Inflammatory macrophage treated with lipopolysaccharide for 4 hours (primary cell): Measurements from ENCODE around the gene TBC1D14.
A peak's percentile ranks its signal among the peaks of the same experiment; 100 is the strongest.
"Not testable (repeated sequence)": the region's sequence is repeated elsewhere in the genome, so short reads cannot be mapped to it uniquely, and the experiment has no call there.

Experiments used
- DNase-seq: peaks from one replicate; pipeline ENCODE4 v3.0.0-alpha.2; 2020

Gene TBC1D14

DNA sequence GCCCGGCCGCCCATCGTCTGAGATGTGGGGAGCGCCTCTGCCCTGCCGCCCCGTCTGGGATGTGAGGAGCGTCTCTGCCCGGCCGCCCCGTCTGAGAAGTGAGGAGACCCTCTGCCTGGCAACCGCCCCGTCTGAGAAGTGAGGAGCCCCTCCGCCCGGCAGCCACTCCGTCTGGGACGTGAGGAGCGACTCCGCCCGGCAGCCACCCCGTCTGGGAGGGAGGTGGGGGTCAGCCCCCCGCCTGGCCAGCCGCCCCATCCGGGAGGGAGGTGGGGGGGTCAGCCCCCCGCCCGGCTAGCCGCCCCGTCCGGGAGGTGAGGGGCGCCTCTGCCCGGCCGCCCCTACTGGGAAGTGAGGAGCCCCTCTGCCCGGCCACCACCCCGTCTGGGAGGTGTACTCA lies 68.2 kb downstream of the TBC1D14 start:
- not testable (repeated sequence) for DNase-seq

DNA sequence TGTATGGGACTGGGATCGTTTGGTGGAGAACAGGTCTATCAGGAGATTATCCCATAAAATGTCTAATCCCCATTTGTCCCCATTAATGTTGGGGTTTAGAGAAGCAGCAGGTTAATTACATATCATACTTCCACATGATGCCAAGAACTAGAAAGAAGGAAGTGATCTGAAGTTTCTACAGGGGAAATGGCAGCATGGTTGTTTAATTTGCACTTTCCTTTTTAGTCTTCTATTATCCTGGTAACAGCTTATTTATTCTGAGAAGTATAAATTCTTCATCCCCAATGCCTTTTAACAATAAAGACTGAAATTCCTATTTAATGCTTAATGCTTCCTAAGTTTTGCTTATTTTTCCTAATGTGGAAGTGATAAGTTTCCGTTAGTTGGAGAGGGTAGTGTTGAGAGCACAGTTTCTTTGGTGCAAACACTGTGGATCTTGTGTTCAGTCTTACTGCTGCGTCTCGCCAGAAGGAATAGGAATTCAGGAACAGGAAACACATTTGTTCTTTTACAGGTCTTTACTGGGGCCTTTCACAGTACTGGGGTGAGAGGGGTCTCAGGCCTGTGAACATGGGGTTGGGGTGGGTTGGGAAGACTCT lies 74.0 kb downstream of the TBC1D14 start:
- peak; percentile 63 for DNase-seq

DNA sequence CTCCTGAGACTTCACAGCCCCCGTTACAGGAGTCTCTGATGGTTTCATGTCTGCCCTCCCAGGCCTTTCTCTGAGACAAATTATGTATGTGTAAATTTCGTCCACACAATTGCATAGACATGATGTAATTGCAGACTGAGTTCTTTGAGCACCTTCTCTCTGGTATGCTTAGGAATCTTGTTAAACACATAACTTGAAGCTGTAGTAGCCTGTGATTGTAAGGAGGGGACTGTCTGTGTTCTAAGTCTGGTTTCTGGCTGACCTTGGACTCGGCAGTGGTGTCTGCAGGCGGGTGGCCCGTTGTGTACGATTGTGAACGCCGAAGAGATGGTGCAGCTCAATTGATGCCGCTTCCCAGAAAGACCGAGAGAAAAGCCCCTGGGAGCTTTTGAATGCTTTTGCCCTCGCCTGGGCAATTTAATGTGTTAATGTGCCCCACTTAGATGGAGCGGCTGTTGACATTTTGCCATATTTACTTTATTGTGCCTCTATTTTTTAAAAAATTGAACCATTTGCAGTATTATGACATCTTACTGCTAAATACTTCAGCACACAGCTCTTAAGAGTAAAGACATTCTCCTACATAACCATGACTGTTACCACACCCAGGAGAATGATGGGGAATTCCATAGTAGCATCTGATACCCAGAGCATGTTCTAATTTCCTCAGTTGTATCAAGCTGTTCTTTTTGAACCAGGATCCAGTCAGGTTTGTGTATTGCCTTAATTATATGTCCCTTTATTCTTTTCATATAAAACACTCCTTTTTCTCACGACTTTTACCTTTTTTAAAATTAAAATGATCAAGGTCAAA lies 75.2 kb downstream of the TBC1D14 start:
- peak; percentile 47 for DNase-seq

DNA sequence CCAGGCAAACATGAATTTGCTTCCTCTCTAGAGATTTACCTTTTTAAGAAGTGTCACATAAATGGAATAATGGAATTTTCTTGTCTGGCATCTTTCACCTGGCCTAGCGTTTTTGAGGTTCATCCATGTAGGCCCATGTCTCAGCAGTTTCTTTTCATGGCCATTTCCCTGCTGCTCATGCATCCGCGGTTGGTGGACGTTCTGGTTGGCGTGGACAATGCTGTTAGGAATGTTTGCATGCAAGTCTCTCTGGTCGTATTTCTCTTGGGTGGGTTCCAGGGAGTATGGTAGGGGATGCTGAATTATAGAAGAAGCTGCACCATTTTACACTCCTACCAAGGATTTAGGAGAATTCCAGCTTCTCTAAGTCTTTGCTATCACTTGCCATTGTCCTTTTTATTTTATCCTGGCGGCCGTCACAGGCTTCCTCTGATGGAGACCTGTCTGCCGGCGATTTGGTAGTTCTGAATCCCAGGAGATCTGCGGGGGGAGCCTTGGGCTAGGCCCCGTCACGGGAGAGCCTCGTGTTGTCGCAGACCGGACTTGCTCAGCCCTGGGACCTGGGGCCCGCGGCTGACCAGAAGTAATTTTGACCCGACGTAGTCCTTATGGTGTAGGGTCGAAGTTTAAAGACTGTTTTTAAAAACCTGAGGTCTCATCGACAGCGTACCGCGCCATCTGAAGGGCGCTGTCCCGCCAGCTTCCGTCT lies 76.6 kb downstream of the TBC1D14 start:
- no peak for DNase-seq

DNA sequence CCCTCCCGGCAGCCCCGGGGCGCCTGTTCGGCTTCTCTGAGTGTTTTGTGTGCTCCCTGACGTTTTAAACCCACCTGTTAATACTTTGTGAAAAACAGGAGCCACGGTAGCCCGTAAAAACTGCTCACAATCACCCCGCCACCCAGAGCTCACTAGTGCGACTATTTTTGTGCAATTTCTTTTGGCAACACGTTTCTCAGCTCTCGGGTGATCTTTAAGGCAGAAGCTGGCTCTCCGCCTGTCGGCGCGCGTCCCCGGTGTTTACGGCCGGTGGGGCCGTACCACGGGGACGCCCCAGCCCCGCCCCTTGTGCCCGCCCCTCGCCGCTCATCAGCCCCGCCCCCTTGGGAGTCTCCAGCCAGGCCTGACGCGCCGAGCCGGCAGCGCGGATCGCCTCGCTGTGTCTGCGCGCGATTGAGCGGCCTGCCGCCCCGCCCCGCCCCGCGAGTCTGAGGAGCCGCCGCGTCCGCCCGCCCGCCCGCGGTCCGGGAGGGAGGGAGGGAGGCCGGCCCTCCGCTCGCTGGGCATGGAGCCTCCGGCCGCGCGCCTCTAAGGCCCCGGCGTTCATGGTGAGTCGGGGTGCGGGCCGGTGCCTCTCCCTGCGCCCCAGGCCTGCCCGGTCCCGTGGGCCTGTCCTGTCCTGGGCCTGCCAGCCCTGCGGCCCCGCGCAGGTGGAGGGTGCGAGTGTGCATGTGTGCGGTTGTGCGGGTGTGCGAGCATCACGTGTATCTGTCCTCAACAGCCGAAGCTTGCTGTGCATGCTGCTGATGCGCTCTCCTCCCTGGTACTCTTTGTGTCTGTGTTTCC lies 77.4 kb downstream of the TBC1D14 start:
- peak; percentile 94 for DNase-seq

DNA sequence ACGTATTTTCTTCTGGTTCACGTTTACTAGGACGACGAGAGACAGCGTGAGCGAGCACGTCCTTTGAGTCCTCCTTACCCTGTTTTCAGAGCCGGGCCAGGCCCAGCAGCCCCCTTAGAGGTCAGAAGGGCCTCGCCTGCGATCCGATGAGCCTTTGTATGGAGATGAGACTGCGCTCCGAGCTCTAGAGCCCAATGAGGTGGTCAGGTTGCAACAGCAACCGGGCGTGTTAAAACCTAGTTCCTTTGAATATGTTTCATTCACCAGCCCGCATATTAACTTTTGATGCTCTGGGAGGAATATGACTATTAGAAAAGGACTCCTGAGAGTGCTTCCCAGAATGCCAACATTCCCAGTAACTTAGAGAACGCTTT lies 77.9 kb downstream of the TBC1D14 start:
- DNase-seq: peak; percentile 33

DNA sequence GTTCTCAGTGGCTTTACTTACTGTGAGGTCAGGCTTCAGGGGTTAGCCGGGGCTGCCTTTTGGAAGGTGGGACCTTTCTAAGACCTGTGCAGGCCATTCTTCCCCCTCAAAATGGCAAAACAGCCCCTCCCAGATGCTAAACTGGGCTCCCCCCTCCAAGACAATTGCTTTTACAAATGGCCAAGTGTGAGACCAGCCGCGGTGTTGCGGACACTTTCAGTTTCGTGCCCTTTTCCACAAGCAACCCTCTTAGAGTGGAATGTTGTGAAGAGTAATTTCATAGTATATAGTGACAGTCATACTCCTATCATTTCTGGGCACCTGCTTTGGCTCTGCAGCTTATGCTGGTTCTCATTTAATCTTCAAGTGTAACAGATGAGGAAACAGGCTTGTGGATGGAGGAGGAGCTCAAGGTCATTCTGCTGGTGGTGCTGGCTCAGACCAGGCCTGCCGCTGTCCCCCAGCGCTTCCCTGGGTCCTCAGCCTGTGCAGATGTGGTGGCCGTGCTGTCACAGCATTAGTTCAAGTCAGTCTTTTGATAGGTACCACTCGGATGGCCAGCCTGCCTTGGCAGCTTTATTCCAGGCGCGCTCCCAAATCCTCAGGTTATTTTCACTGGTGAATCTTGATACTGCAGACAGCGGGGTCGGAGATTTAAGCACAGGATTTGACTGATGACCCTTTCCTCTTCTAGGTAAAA lies 78.5 kb downstream of the TBC1D14 start:
- DNase-seq: no peak

DNA sequence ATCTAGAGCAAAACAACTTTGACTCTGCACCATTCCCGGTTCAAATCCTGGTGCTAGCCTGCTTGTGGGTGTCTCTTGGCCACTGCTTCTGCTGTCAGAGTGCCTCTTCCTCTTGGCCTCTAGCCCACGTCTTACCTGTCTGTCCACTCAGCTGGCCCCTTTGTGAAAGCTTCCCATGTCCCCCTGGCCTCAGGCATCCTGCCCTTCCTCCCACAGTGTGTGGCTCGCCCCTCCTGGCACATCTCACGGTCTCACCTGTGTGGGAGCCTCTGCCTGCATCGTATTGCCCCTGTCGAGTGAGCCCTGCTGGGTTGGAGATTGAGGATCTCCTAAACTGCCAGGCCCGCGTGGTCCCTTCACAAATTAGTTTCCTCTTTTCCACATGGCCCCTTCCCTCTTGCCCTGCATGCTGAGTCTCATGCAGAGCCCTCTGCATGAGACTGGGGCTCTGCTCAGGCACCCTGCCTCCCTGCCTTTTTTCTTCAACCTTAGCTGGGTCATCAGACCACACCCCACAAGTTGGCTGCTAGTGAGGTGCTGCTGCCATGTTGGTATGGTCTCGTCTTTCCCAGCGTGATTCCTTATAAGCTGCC lies 79.8 kb downstream of the TBC1D14 start:
- DNase-seq: peak; percentile 1

DNA sequence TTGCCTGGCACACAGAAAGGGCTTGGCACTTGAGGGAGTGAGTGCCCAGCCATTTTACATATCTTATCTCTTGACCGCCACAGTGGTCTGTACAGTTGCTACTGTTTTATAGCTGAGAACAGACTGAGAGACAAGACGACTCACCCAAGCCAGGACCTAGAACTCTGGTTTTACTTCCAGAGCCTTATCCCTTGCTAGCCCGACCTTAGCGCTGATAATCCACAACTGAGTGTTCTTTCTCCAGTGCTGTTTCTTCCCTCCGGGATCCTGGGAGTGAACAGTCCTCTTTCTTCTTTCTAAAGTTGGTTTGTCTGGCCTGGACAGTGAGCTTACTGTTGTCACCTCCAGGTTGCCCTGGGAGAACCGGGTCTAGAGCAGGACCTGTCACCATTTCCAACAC lies 81.0 kb downstream of the TBC1D14 start:
- DNase-seq: no peak

DNA sequence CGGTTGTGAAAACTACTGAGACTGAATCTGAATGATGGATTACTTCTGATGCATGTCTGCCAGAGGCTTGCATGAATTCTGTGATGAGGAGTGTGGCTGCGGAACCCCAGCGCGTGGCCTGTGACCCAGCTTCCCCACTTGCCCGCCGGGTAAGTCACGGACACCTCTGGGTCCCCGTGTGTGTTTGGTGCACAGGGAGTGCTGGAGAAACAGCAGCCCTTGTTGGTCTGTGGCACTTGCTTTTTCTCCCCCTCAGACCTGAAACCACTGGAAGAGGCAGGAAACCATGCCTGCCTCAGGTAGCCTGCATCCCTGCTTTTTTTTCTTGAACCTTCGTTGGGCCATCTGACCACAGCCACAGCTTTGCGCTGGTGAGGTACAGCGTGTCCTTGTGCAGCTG lies 81.6 kb downstream of the TBC1D14 start:
- no peak for DNase-seq

DNA sequence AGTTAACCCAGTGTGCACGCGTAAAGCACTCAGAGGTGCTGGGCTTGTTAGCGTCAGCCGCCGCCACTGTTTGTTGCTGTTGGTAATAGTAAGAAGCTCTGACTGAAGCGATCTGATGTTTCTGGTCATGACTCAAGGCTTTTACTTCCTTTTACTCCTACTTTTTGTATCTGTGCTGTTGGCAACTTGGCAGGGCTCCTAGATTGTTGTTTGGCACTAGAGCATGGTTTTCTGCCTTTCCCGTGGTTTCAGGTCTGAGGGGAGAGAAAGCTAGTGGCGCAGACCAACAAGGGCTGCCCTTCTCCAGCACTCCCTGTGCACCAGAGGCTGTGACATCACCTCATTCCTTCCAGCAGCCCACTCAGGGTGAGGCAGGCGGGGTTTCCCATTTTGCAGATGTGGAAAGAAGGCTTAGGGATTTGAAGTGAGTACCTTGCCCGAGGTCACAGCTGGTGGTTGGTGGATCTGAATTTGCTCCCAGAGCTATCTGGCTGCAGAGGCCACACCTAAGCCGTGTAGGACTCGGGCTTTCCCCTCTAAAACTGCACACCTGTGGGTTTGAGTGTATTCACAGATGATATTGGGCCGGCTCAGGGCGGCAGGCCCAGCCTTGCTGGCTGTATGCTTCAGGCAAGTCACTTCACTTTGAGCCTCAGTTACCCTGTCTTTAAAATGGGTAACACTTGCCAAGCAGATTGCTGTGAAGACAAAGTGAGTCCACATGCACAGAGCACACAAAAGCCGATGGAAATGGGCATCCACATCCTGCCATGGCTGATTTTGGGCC lies 82.3 kb downstream of the TBC1D14 start:
- peak; percentile 73 for DNase-seq

DNA sequence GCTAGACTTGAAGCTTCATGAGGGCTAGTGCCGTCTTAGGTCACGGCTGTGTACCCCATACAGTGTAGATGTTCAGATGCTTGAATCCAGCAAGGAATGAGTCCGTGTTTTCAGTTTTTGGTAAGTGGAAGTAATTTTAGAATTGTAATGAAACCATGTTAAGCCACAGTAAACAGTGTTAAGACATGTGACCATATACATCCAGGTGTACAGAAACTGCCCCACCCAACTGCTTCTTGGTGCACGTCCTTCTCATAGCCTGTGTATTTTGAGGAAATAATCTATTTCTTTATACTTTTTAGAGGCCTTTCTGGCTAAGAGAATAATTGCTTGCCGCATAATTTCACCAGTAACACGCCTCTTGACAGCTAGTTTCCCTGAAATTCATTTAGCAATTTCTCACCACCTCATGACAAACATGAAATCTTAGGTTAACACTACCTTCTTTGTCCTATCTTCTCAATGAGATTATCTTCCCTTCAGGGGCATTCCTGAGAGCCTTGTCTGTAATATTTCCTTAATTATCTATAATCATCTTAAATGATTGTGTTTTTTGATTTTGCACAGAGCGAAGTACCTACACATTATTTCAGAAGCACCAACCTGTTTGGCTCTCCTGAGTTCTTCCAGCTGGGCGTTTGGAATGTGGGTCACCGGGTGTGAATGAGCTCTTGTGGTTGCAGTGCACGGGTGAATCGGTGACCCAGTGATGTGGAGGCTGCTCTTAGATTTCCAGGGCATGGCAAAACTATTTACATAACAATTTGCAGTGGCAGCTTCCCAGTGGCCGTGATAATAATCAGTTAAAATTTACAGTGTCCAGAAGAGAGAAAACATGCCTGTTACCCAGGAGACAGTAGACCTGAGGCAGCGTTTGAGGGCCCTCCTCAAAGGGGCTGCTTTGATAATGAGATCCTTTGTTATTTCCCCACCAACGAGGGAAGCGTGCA lies 83.4 kb downstream of the TBC1D14 start:
- no peak for DNase-seq

DNA sequence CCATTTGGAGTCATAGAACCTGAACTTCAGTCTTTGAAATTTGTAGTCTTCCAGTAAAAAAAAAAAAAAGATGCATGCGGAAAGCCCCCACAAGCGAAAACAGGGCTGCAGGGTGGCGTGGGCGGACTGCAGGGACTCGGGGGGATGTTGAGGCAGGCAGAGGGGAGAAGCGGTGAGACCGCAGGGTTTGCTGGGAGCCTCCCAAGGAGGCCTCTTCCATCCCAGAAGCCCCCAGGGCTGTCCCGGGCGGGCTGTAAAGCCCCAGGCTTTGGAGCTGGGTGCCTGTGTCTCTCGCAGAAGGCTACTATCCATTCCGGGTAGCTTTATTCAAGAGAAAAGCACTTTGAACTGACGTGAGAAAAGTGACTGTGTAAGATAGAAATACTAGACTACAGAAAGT lies 86.9 kb downstream of the TBC1D14 start:
- DNase-seq: no peak

DNA sequence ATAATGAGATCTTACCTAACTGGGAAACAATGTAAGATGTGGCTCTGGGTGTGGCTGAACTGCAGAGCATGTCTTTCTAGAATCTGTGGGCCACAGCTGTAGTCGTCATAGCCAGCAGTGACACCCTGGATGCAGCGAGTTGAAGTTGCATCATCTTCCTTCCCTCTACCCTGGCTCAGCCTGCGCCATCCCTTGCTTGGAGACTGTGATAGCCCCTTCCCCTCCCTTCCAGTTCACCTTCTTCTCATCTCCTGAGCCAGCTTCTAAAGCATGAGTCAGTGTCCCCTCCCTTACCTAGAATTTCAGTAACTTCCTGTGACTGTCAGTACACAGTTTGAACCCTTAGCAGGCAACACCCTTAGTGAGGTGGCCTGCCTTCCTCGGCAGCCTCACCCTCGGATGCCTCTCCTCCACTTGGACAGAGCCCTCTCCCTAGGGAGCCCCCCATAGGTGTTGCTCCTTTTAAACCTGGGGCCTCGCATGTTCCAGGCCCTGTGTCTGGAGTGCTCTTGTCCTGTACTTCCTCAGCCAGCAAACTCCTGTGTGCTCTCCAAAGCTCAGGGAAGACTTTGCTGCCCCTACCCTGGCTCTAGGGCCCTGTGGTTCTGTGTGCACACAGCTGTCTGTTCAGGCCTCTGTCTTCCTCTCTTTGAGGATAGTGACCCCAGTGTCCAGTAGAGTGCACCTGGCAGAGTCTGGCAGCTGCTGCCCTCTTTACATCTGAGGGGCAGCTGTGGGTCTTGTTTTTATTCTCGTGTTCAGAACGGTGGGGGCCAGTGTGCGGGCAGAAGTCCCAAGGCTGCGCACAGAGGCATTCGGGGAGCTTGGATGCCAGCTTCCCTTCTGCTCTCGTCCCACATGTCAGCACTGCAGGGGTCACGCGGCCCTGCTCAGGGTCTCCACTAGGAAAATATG lies 89.8 kb downstream of the TBC1D14 start:
- peak; percentile 15 for DNase-seq

DNA sequence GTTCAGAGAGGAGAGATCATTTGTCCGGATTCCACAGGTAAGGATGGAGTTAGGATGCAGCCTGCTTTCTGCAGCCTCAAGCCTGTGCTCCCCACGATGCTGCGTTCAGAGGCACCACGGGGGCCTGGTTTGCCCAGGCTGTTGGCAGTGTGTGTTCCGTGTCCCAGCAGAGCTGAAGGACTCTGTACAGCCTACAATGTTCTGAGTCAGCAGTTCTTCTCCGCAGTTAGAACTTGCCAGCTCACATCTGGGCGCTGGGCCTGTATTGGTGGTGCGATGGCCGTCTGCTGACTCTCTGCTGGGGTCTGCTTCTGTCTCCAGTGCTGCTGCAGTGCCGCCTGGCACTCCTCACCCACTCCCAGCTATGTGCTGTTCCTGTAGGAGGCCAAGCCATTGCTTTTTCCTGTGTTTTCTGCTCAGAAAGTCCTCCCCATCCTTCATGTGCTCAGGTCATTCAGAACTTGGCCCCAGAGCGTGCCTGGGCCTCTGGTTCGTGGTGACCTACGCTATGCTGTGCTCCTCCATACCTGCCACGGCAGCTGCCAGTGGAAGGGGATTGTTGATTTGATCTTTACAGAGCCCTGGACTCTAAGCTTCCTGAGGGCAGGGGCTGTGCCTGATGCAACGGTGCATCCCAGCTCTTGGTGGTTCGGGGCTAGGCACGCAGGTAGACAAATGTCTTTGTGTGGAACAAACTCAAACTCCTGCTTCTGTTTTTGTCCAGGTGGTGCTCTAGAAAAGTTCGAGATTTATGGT lies 91.0 kb downstream of the TBC1D14 start:
- no peak for DNase-seq

DNA sequence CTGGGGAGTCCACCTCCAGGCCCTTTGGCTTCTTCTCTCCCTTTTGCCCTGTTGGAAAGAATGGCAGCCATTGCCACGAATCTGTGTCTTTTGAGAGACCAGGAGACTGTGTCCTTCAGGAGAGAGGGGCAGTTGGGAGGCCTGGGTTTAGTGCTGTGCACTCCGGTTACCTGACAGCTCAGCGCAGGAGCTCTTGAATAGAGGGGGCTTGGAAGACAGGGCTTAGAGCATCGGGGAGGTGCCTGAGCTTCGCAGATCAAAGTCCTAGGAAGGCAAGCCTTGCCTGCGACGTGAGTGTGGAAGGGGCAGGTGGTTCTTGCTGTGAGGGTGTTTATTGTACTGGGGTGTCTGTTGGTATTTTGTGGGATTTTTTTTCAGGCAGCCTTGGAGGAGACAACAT lies 91.6 kb downstream of the TBC1D14 start:
- DNase-seq: no peak

DNA sequence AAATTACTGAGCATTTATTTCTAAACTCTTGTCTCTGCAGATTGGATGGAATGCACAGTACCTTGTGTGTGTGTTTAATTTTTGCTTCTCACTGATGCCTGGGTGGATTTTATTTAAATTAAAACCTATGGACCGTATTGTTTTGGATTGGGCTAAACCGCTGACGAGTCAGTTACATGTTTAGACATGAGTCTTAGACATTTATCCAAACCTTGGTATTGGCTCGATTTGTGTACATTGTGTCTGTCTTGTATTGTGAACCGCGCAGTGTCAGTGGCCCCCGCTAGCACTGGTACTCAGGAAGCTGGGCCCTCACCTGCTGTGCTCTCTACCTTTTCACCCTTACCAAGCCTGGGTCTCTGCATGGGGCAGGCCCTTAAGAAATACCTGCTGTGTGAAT lies 92.7 kb downstream of the TBC1D14 start:
- no peak for DNase-seq

DNA sequence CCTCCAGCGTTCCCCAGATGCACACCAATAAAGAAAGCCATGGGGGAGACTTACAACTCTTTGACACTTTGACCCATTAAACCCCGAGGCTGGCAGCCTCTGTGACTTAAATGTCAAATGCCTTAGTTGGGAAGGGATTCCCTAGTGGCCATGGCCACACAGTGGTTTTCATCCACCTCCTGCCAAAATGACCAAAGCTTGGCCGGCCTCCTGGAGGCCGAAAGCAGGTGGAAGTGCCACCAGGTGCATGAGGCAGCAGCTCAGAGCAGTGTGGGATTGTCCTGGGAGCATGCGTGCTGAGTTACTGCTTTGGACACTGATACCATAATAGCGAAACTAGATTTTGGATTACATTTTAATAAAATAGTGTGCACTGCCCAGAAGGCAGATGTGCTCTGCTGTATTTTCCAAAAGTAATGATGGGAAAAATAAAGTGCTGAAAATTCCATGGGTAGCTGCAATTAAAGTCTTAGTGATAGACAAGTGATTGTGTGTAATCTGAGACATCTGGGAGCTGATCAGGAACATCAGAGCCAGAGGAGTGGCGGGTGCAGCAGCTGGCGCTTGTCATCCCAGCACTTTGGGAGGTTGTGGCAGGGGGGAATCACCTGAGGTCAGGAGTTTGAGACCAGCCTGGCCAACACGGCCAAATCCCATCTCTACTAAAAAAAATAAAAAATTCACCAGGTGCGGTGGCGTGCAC lies 93.7 kb downstream of the TBC1D14 start:
- DNase-seq: no peak
